CD4-positive, CD25-positive, alpha-beta regulatory T cell (primary cell): ENCODE results near the gene TMEM30A. TPM values are rescaled to one million over a fixed set of nuclear protein-coding genes. Genes with fewer than 3 reads are reported as not detected.
A peak's percentile ranks its signal among the peaks of the same experiment; 100 is the strongest.

ENCODE experiments used
- ATAC-seq, 2 donors: fragments of 150-1000 bp; cut with Tn5 transposase; one replicate each; pipeline ENCODE4 v1.10.0; 2021; ENCODE audit warnings: low read depth in 2 of 2, moderate number of reproducible peaks in 2 of 2, moderate library complexity in 1 of 2
- DNase-seq, 3 donors: peaks; one replicate each; pipeline versions ENCODE4 v3.0.0 to v3.0.0-alpha.2; 2012 to 2022; ENCODE audit warnings: mixed read lengths in 1 of 3
- H3K27ac ChIP-seq: one replicate; pipeline ENCODE4 v1.7.0; 2013; ENCODE audit warnings: mild to moderate bottlenecking, low read length; ENCODE audit not compliant: insufficient read depth, poor library complexity, severe bottlenecking
- H3K27me3 ChIP-seq: one replicate; pipeline ENCODE4 v1.7.0; 2013; ENCODE audit warnings: low read length; ENCODE audit not compliant: control insufficient read depth, insufficient read depth
- H3K36me3 ChIP-seq: one replicate; pipeline ENCODE4 v1.7.0; 2013; ENCODE audit warnings: mild to moderate bottlenecking, low read length, moderate library complexity; ENCODE audit not compliant: control insufficient read depth, insufficient read depth
- H3K4me1 ChIP-seq: 2 replicates; pipeline ENCODE4 v1.7.0; 2013; ENCODE audit warnings: mild to moderate bottlenecking, low read length; ENCODE audit not compliant: insufficient read depth, control insufficient read depth, poor library complexity, severe bottlenecking
- H3K4me3 ChIP-seq: one replicate; pipeline ENCODE4 v1.7.0; 2013; ENCODE audit warnings: low read depth, mild to moderate bottlenecking, low read length, moderate library complexity
- H3K9me3 ChIP-seq, 2 experiments: 1 replicate in 1 of 2; 2 replicates in 1 of 2; pipeline ENCODE4 v1.7.0; 2013; ENCODE audit warnings: low read length in 2 of 2, mild to moderate bottlenecking in 1 of 2, moderate library complexity in 1 of 2; ENCODE audit not compliant: control insufficient read depth in 2 of 2
- H3K27ac Mint-ChIP-seq, 3 donors: one replicate each; pipeline ENCODE4 v1.8.0; 2020 to 2022; ENCODE audit warnings: mild to moderate bottlenecking in 3 of 3, mixed read lengths in 3 of 3, moderate library complexity in 2 of 3
- H3K27me3 Mint-ChIP-seq: one replicate; pipeline ENCODE4 v1.8.0; 2022; ENCODE audit warnings: mild to moderate bottlenecking, mixed read lengths
- H3K36me3 Mint-ChIP-seq: one replicate; pipeline ENCODE4 v1.8.0; 2020; ENCODE audit warnings: mixed read lengths
- H3K4me1 Mint-ChIP-seq, 4 donors: one replicate each; pipeline ENCODE4 v1.8.0; 2020 to 2022; ENCODE audit warnings: mixed read lengths in 4 of 4, mild to moderate bottlenecking in 1 of 4
- H3K4me3 Mint-ChIP-seq, 4 donors: one replicate each; pipeline ENCODE4 v1.8.0; 2020 to 2022; ENCODE audit warnings: mild to moderate bottlenecking in 4 of 4, mixed read lengths in 4 of 4, moderate library complexity in 3 of 4
- H3K9me3 Mint-ChIP-seq, 7 donors: one replicate each; pipeline ENCODE4 v1.8.0; 2020 to 2022; ENCODE audit warnings: mixed read lengths in 7 of 7, mild to moderate bottlenecking in 3 of 7, moderate library complexity in 2 of 7
- polyA plus RNA-seq, 4 donors: library from polyadenylated mRNA; unstranded; fragments of 300-500 nt; fragmentation: Illumina TruSeq; gene quantifications; one replicate each; pipeline ENCODE4 v1.2.3, GENCODE V29; 2021
- total RNA-seq: library from RNA; stranded (reverse); gene quantifications from one replicate; pipeline ENCODE4 v1.2.3, GENCODE V29; 2022

TMEM30A gene
- total and polyA plus RNA-seq, 5 donors from 2014 or later = 32.5 to 45.5 (median 41.2) TPM

DNA sequence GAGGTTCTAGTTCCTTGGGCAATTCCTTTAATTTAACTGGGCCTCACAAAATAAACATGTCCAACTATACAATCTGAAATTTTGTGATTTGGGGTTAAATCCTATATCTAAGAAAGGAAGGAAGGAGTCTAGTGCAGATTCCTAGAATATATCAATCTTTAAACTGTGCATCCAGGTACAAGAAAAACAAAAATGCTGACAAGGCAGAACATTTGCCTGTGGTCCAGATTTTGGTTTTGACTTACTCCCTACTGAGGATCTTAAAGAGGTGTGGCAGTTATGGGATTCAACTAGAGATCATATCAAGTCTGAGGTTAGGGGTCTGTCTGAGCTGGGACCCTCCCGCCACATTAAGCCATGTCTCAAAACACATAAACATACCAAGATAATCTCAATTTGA lies 23.3 kb downstream of the TMEM30A start:
- peaks cover 61% of the 10 kb centered on the region for H3K36me3 ChIP-seq
- H3K27ac Mint-ChIP-seq = no peak overlapping the region
- H3K4me1 ChIP-seq = no peaks in the 10 kb centered on the region
- peaks cover 22% of the 10 kb centered on the region for H3K36me3 Mint-ChIP-seq
- DNase-seq = no peak
- H3K4me3 ChIP-seq = no peak overlapping the region
- H3K27ac ChIP-seq = no peak overlapping the region
- H3K9me3 ChIP-seq = no peaks in the 10 kb centered on the region
- ATAC-seq = no peak
- H3K27me3 ChIP-seq = no peaks in the 10 kb centered on the region
- no peak overlapping the region for H3K4me3 Mint-ChIP-seq
- H3K9me3 Mint-ChIP-seq = no peaks in the 10 kb centered on the region
- no peaks in the 10 kb centered on the region for H3K27me3 Mint-ChIP-seq
- peaks cover under 1 to 24% (median 10%) of the 10 kb centered on the region in 4 donors for H3K4me1 Mint-ChIP-seq

GRCh38 chr6:75257343-75258087 lies 27.1 kb downstream of the TMEM30A start:
- Histone ChIP-seq H3K9me3 (no peaks in the 10 kb centered on the region), H3K4me3 (no peak overlapping the region), H3K27me3 (no peaks in the 10 kb centered on the region), H3K36me3 (peaks cover 59% of the 10 kb centered on the region), H3K27ac (no peak overlapping the region), H3K4me1 (no peaks in the 10 kb centered on the region)
- Mint-ChIP-seq H3K4me3 (no peak overlapping the region), H3K27ac (no peak overlapping the region), H3K36me3 (peaks cover 41% of the 10 kb centered on the region), H3K27me3 (no peaks in the 10 kb centered on the region), H3K4me1 (peaks cover 0 to 16% (median 5%) of the 10 kb centered on the region in 4 donors), H3K9me3 (no peaks in the 10 kb centered on the region)
- no peak for ATAC-seq
- no peak for DNase-seq

DNA sequence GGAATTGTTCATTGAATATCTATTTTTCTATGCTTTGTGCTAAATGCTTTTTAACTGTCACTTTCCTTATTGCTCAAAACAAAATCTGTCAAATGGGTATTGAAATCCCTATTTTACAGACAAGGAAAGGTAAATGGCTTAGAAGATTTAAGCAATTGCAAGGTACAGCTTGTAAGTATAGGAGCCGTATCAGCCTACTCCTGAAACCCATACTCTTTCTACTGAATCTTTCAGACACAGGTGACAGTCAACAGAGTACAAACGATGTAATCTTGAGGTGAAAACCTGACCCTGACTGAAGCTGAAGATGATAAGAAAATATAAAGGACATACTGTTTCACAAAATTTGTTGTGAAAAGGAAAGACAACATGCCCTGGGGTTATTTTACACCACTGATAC lies 34.0 kb downstream of the TMEM30A start:
- peaks cover 13% of the 10 kb centered on the region for H3K36me3 ChIP-seq
- no peak overlapping the region for H3K27ac ChIP-seq
- no peaks in the 10 kb centered on the region for H3K4me1 ChIP-seq
- H3K4me1 Mint-ChIP-seq = peaks cover 0 to 13% (median 0%) of the 10 kb centered on the region in 4 donors
- peaks cover 15% of the 10 kb centered on the region for H3K36me3 Mint-ChIP-seq
- H3K9me3 Mint-ChIP-seq = peaks cover 0 to 2% (median 0%) of the 10 kb centered on the region in 7 donors
- H3K4me3 ChIP-seq = no peak overlapping the region
- H3K27ac Mint-ChIP-seq = no peak overlapping the region
- no peak overlapping the region for H3K4me3 Mint-ChIP-seq
- no peaks in the 10 kb centered on the region for H3K27me3 ChIP-seq
- no peak for ATAC-seq
- DNase-seq = no peak
- no peaks in the 10 kb centered on the region for H3K9me3 ChIP-seq
- peaks cover 9% of the 10 kb centered on the region for H3K27me3 Mint-ChIP-seq

GRCh38 chr6:75249837-75250236 lies 34.8 kb downstream of the TMEM30A start:
- Histone ChIP-seq H3K36me3 (peaks cover 7% of the 10 kb centered on the region), H3K27ac (no peak overlapping the region), H3K27me3 (peaks cover 4% of the 10 kb centered on the region), H3K4me1 (no peaks in the 10 kb centered on the region), H3K9me3 (no peaks in the 10 kb centered on the region), H3K4me3 (no peak overlapping the region)
- peaks cover 0 to 14% (median under 1%) of the 10 kb centered on the region in 4 donors for H3K4me1 Mint-ChIP-seq
- H3K4me3 Mint-ChIP-seq = no peak overlapping the region
- DNase-seq = no peak
- H3K27me3 Mint-ChIP-seq = peaks cover 11% of the 10 kb centered on the region
- no peak overlapping the region for H3K27ac Mint-ChIP-seq
- H3K36me3 Mint-ChIP-seq = peaks cover 13% of the 10 kb centered on the region
- H3K9me3 Mint-ChIP-seq = peaks cover 0 to 2% (median 0%) of the 10 kb centered on the region in 7 donors
- no peak for ATAC-seq

GRCh38 chr6:75246386-75246785 lies 38.2 kb downstream of the TMEM30A start:
- Histone ChIP-seq H3K27ac (no peak overlapping the region), H3K4me3 (no peak overlapping the region), H3K9me3 (no peaks in the 10 kb centered on the region), H3K27me3 (peaks cover 5% of the 10 kb centered on the region), H3K4me1 (peaks cover 7% of the 10 kb centered on the region), H3K36me3 (no peaks in the 10 kb centered on the region)
- Mint-ChIP-seq H3K27me3 (peaks cover 19% of the 10 kb centered on the region), H3K4me1 (peaks cover 8 to 23% (median 22%) of the 10 kb centered on the region in 4 donors), H3K4me3 (peak overlapping the region in 2 of 4 donors; percentile 73 to 81), H3K36me3 (peaks cover 3% of the 10 kb centered on the region), H3K9me3 (peaks cover 0 to 2% (median 0%) of the 10 kb centered on the region in 7 donors), H3K27ac (no peak overlapping the region)
- no peak for ATAC-seq
- no peak for DNase-seq

- peaks cover 22 to 44% (median 37%) of the 10 kb centered on the region in 4 donors for H3K4me1 Mint-ChIP-seq
- peak in 1 of 2 donors; percentile 7 for ATAC-seq
These were observed 40.5 kb downstream of the TMEM30A start for GRCh38 chr6:75244063-75244584.

GRCh38 chr6:75243333-75244062 lies 41.1 kb downstream of the TMEM30A start, which contains the start of gene COX7A2:
TSS of gene COX7A2 (minus strand) at chr6:75243801. CDS start at chr6:75243734, 67 bp downstream.
- Mint-ChIP-seq H3K9me3 (peaks cover 0 to 2% (median 0%) of the 10 kb centered on the region in 7 donors), H3K4me1 (peaks cover 23 to 45% (median 37%) of the 10 kb centered on the region in 4 donors), H3K27me3 (peaks cover 19% of the 10 kb centered on the region), H3K36me3 (peaks cover 18% of the 10 kb centered on the region), H3K27ac (peak within 1 kb of the TSS; percentile 97 to 100 (median 98)), H3K4me3 (peak within 1 kb of the TSS; percentile 93 to 99 (median 98))
- DNase-seq (peak; percentile 77 to 97 (median 88)), ATAC-seq (peak; percentile 99)
- peak within 1 kb of the TSS; percentile 96 for H3K27ac ChIP-seq
- peaks cover 5% of the 10 kb centered on the region for H3K27me3 ChIP-seq
- no peaks in the 10 kb centered on the region for H3K9me3 ChIP-seq
- H3K36me3 ChIP-seq = peaks cover 25% of the 10 kb centered on the region
- H3K4me3 ChIP-seq = peak within 1 kb of the TSS; percentile 98
- H3K4me1 ChIP-seq = peaks cover 7% of the 10 kb centered on the region

More at GRCh38 chr6:75244063-75244584, 40.5 kb downstream of the TMEM30A start:
- H3K4me3 ChIP-seq = peak overlapping the region; percentile 98
- peaks cover 19% of the 10 kb centered on the region for H3K36me3 ChIP-seq
- Mint-ChIP-seq H3K4me3 (peak overlapping the region; percentile 93 to 99 (median 98)), H3K9me3 (peaks cover 0 to 2% (median 0%) of the 10 kb centered on the region in 7 donors), H3K27me3 (peaks cover 19% of the 10 kb centered on the region), H3K27ac (peak overlapping the region; percentile 97 to 100 (median 98)), H3K36me3 (peaks cover 14% of the 10 kb centered on the region)
- peak overlapping the region; percentile 96 for H3K27ac ChIP-seq
- H3K27me3 ChIP-seq = peaks cover 5% of the 10 kb centered on the region
- peaks cover 7% of the 10 kb centered on the region for H3K4me1 ChIP-seq
- no peak for DNase-seq
- no peaks in the 10 kb centered on the region for H3K9me3 ChIP-seq
